Tibial nerve (tissue), 4 donors: ENCODE measurements around the gene TIAM1.

Source experiments
- EP300 ChIP-seq, 2 donors: sonication (generic); formaldehyde crosslinking; IDR thresholded peaks; one replicate each; pipeline ENCODE4 v1.6.1; 2017; ENCODE audit warnings: antibody characterized with exemption in 2 of 2, mild to moderate bottlenecking in 1 of 2
- TF ChIP-seq, protein P1 (sequence below), 5 experiments: fragments of 200-600 bp in 3 of 5; fragments of 450-650 bp in 2 of 5; sonication (generic) in 3 of 5; IDR thresholded peaks; one replicate each; pipeline ENCODE4 v1.5.1; 2016 to 2019; ENCODE audit warnings: antibody characterized with exemption in 5 of 5, mild to moderate bottlenecking in 3 of 5, moderate library complexity in 2 of 5

- TF ChIP-seq, protein P1, sequence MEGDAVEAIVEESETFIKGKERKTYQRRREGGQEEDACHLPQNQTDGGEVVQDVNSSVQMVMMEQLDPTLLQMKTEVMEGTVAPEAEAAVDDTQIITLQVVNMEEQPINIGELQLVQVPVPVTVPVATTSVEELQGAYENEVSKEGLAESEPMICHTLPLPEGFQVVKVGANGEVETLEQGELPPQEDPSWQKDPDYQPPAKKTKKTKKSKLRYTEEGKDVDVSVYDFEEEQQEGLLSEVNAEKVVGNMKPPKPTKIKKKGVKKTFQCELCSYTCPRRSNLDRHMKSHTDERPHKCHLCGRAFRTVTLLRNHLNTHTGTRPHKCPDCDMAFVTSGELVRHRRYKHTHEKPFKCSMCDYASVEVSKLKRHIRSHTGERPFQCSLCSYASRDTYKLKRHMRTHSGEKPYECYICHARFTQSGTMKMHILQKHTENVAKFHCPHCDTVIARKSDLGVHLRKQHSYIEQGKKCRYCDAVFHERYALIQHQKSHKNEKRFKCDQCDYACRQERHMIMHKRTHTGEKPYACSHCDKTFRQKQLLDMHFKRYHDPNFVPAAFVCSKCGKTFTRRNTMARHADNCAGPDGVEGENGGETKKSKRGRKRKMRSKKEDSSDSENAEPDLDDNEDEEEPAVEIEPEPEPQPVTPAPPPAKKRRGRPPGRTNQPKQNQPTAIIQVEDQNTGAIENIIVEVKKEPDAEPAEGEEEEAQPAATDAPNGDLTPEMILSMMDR (IDR thresholded peaks at IDR 0.05): no peak
- TF ChIP-seq EP300 (IDR thresholded peaks at IDR 0.05): no peak
Measured at GRCh38 chr21:31339721-31340120, 4.3 kb downstream of the TIAM1 start.
